GM23248 (cell line): Measurements from ENCODE around the gene LRRC7. TPM values are rescaled to one million over a fixed set of nuclear protein-coding genes. Genes with fewer than 3 reads are reported as not detected.
A peak's percentile ranks its signal among the peaks of the same experiment; 100 is the strongest.

Source experiments
- DNase-seq: peaks from one replicate; pipeline ENCODE4 v3.0.0-alpha.2; 2015
- H2AFZ ChIP-seq: fragments of 200-600 bp; sonication (generic); 2 replicates; pipeline ENCODE4 v1.6.1; 2016; ENCODE audit warnings: antibody characterized with exemption
- H3F3A ChIP-seq: fragments of 200-600 bp; sonication (generic); 2 replicates; pipeline ENCODE4 v1.6.1; 2016; ENCODE audit warnings: mild to moderate bottlenecking, antibody characterized with exemption, mixed run types; ENCODE audit not compliant: insufficient read depth
- H3K27ac ChIP-seq: fragments of 200-600 bp; sonication (generic); 2 replicates; pipeline ENCODE4 v1.5.1; 2016; ENCODE audit warnings: mild to moderate bottlenecking
- H3K27me3 ChIP-seq: fragments of 200-600 bp; sonication (generic); replicated peaks from 2 replicates; pipeline ENCODE4 v1.6.1; 2016; ENCODE audit warnings: mild to moderate bottlenecking; ENCODE audit not compliant: insufficient read depth
- H3K36me3 ChIP-seq: fragments of 200-600 bp; sonication (generic); 2 replicates; pipeline ENCODE4 v1.6.1; 2016; ENCODE audit warnings: low read depth, mild to moderate bottlenecking
- H3K4me1 ChIP-seq: fragments of 200-600 bp; sonication (generic); 2 replicates; pipeline ENCODE4 v1.6.1; 2016; ENCODE audit warnings: mild to moderate bottlenecking; ENCODE audit not compliant: insufficient read depth
- H3K4me2 ChIP-seq: fragments of 200-600 bp; sonication (generic); one replicate; pipeline ENCODE4 v1.6.1; 2016; ENCODE audit warnings: mild to moderate bottlenecking; ENCODE audit not compliant: unreplicated experiment
- H3K4me3 ChIP-seq: fragments of 200-600 bp; sonication (generic); 2 replicates; pipeline ENCODE4 v1.5.1; 2016; ENCODE audit warnings: mild to moderate bottlenecking
- H3K79me2 ChIP-seq: fragments of 200-600 bp; sonication (generic); 2 replicates; pipeline ENCODE4 v1.6.1; 2016; ENCODE audit warnings: mild to moderate bottlenecking; ENCODE audit not compliant: insufficient read depth
- H3K9ac ChIP-seq: fragments of 200-600 bp; sonication (generic); 2 replicates; pipeline ENCODE4 v1.6.1; 2016; ENCODE audit warnings: mild to moderate bottlenecking
- H3K9me2 ChIP-seq: fragments of 200-600 bp; sonication (generic); 2 replicates; pipeline ENCODE4 v1.6.1; 2016; ENCODE audit warnings: mixed run types, mild to moderate bottlenecking, moderate library complexity; ENCODE audit not compliant: insufficient read depth
- H3K9me3 ChIP-seq: fragments of 200-600 bp; sonication (generic); one replicate; pipeline ENCODE4 v1.6.1; 2017; ENCODE audit warnings: low read depth
- H4K20me1 ChIP-seq: fragments of 200-600 bp; sonication (generic); 2 replicates; pipeline ENCODE4 v1.6.0; 2016; ENCODE audit not compliant: insufficient read depth
- EZH2 ChIP-seq: fragments of 200-600 bp; sonication (generic); IDR thresholded peaks from 2 replicates; pipeline ENCODE4 v1.6.1; 2018; ENCODE audit warnings: antibody characterized with exemption, mild to moderate bottlenecking; ENCODE audit not compliant: insufficient read depth, poor library complexity, severe bottlenecking
- EZH2phosphoT487 ChIP-seq: fragments of 200-600 bp; sonication (generic); IDR thresholded peaks from 2 replicates; pipeline ENCODE4 v1.6.1; 2018; ENCODE audit warnings: antibody characterized with exemption, moderate library complexity, mild to moderate bottlenecking, low read depth; ENCODE audit not compliant: insufficient read depth
- WGBS, 2 experiments: methylation state at CpG; one replicate each; pipeline ENCODE4 v1.1.6; 2015 to 2017; ENCODE audit warnings: low lambda C conversion rate in 2 of 2, low coverage in 1 of 2; ENCODE audit errors: missing lambda C conversion rate in 2 of 2; 5-methylcytosine and 5-hydroxymethylcytosine counted together
- in situ Hi-C: fragments of 300-500 bp; cut with MboI; formaldehyde crosslinking; loops from 2 replicates; pipeline ENCODE4 v1.15.0; 2020
- polyA plus RNA-seq: library from polyadenylated mRNA; unstranded; fragments of >200 nt; fragmentation: Nextera tagmentation; extraction: Ambion mirVana; gene quantifications from 2 replicates; pipeline ENCODE4 v1.2.1, GENCODE V29; 2016
- total RNA-seq: library from RNA; depleted of rRNA; stranded (reverse); fragments of >200 nt; shearing (Covaris generic); gene quantifications from 2 replicates; pipeline ENCODE4 v1.2.3, GENCODE V29; 2014

The LRRC7 gene
- total and polyA plus RNA-seq, 2 experiments from 2014 or later: 0.29 TPM; not detected in 1

- H3K9me2 ChIP-seq: no peaks in the 10 kb centered on the region
- in situ Hi-C loops: no loop called here
- H3K79me2 ChIP-seq: no peaks in the 10 kb centered on the region
- no peak overlapping the region for H3K9ac ChIP-seq
- H2AFZ ChIP-seq: no peak overlapping the region
- H3K4me1 ChIP-seq: 0 out of 2 replicates have a peak, but pooled peaks cover 13% of the 10 kb centered on the region
- no peaks in the 10 kb centered on the region for H3K9me3 ChIP-seq
- no peaks in the 10 kb centered on the region for H3K27me3 ChIP-seq
- H3K4me2 ChIP-seq: no peak overlapping the region
- no peaks in the 10 kb centered on the region for H4K20me1 ChIP-seq
- no peak overlapping the region for H3K27ac ChIP-seq
- no peaks in the 10 kb centered on the region for H3F3A ChIP-seq
- H3K36me3 ChIP-seq: no peaks in the 10 kb centered on the region
- TF ChIP-seq EZH2phosphoT487 (no peak), EZH2 (no peak)
- no peak for DNase-seq
- no peak overlapping the region for H3K4me3 ChIP-seq
- 87 to 91% methylated on average over 2 of the region's 2 CpGs for WGBS, 2 experiments
Measured at GRCh38 chr1:69835955-69836354, 268.2 kb downstream of the LRRC7 start.

GRCh38 chr1:69836971-69837636, 269.4 kb downstream of the LRRC7 start:
- 91 to 100% methylated on average over 1 of the region's 1 CpG for WGBS, 2 experiments
- H3K27me3 ChIP-seq: no peaks in the 10 kb centered on the region
- H3K9ac ChIP-seq: no peak overlapping the region
- H3K9me2 ChIP-seq: no peaks in the 10 kb centered on the region
- no peaks in the 10 kb centered on the region for H3K9me3 ChIP-seq
- TF ChIP-seq EZH2phosphoT487 (no peak), EZH2 (no peak)
- no peak overlapping the region for H2AFZ ChIP-seq
- H3K36me3 ChIP-seq: no peaks in the 10 kb centered on the region
- no peaks in the 10 kb centered on the region for H3K79me2 ChIP-seq
- peak; percentile 31 for DNase-seq
- H4K20me1 ChIP-seq: no peaks in the 10 kb centered on the region
- in situ Hi-C loops: no loop called here
- H3K4me2 ChIP-seq: no peak overlapping the region
- 0 out of 2 replicates have a peak, but pooled peaks cover 13% of the 10 kb centered on the region for H3K4me1 ChIP-seq
- no peaks in the 10 kb centered on the region for H3F3A ChIP-seq
- no peak overlapping the region for H3K4me3 ChIP-seq
- peak overlapping the region; percentile 16; the same call in 1 of the 2 replicates for H3K27ac ChIP-seq

- WGBS, 2 experiments: 62 to 75% methylated on average over 1 of the region's 1 CpG
- H3K36me3 ChIP-seq: no peaks in the 10 kb centered on the region
- no peaks in the 10 kb centered on the region for H3F3A ChIP-seq
- H3K9me3 ChIP-seq: no peaks in the 10 kb centered on the region
- no peak for DNase-seq
- H3K4me1 ChIP-seq: 0 out of 2 replicates have a peak, but pooled peaks cover 2% of the 10 kb centered on the region
- no peak overlapping the region for H3K4me2 ChIP-seq
- no peaks in the 10 kb centered on the region for H3K79me2 ChIP-seq
- in situ Hi-C loops: no loop called here
- H4K20me1 ChIP-seq: no peaks in the 10 kb centered on the region
- TF ChIP-seq EZH2 (no peak), EZH2phosphoT487 (no peak)
- H3K27ac ChIP-seq: no peak overlapping the region
- no peak overlapping the region for H2AFZ ChIP-seq
- no peak overlapping the region for H3K4me3 ChIP-seq
- H3K27me3 ChIP-seq: no peaks in the 10 kb centered on the region
- H3K9ac ChIP-seq: no peak overlapping the region
- no peaks in the 10 kb centered on the region for H3K9me2 ChIP-seq
Measured at GRCh38 chr1:69842326-69842725, 274.6 kb downstream of the LRRC7 start.

GRCh38 chr1:69845655-69846054, 277.9 kb downstream of the LRRC7 start:
- Histone ChIP-seq H3K9me2 (no peaks in the 10 kb centered on the region), H3K4me2 (no peak overlapping the region), H4K20me1 (no peaks in the 10 kb centered on the region), H3K27ac (no peak overlapping the region), H3K4me3 (no peak overlapping the region), H3K9me3 (no peaks in the 10 kb centered on the region), H3K9ac (no peak overlapping the region), H2AFZ (no peak overlapping the region), H3K27me3 (no peaks in the 10 kb centered on the region), H3K36me3 (no peaks in the 10 kb centered on the region), H3K4me1 (no peaks in the 10 kb centered on the region), H3F3A (no peaks in the 10 kb centered on the region), H3K79me2 (no peaks in the 10 kb centered on the region)
- 90 to 100% methylated on average over 1 of the region's 1 CpG for WGBS, 2 experiments
- in situ Hi-C loops: no loop called here
- no peak for DNase-seq
- no peak for TF ChIP-seq EZH2
- TF ChIP-seq EZH2phosphoT487: no peak
